ENCODE data around the gene TMTC2.

Gene TMTC2

GRCh38 chr12:82954064-82954463 is 267.4 kb downstream of the TMTC2 start:
- DNase-seq (ENCODE audit: low spot score), result no peak

- no peak for DNase-seq (ENCODE audit: low spot score)
These were observed 267.9 kb downstream of the TMTC2 start for GRCh38 chr12:82954572-82954971.

- DNase-seq (ENCODE audit: low spot score), result no peak
These were observed 268.3 kb downstream of the TMTC2 start for GRCh38 chr12:82955043-82955442.

- no peak for DNase-seq (ENCODE audit: low spot score)
These were observed 272.3 kb downstream of the TMTC2 start for GRCh38 chr12:82958966-82959365.

- DNase-seq (ENCODE audit: low spot score), result no peak
These were observed 273.1 kb downstream of the TMTC2 start for GRCh38 chr12:82959821-82960220.

GRCh38 chr12:82961835-82962234 is 275.1 kb downstream of the TMTC2 start:
- no peak for DNase-seq (ENCODE audit: low spot score)

- DNase-seq (ENCODE audit: low spot score), result no peak
These were observed 277.2 kb downstream of the TMTC2 start for GRCh38 chr12:82963956-82964355.

GRCh38 chr12:82964446-82964845 is 277.7 kb downstream of the TMTC2 start:
- no peak for DNase-seq (ENCODE audit: low spot score)

GRCh38 chr12:82966001-82966559 is 279.4 kb downstream of the TMTC2 start:
- peak; percentile 8 for DNase-seq (ENCODE audit: low spot score)

- no peak for DNase-seq (ENCODE audit: low spot score)
These were observed 282.1 kb downstream of the TMTC2 start for GRCh38 chr12:82968631-82969367.

GRCh38 chr12:82970614-82971013 is 283.9 kb downstream of the TMTC2 start:
- no peak for DNase-seq (ENCODE audit: low spot score)

- DNase-seq (ENCODE audit: low spot score), result no peak
These were observed 284.9 kb downstream of the TMTC2 start for GRCh38 chr12:82971584-82971983.

- no peak for DNase-seq (ENCODE audit: low spot score)
These were observed 285.9 kb downstream of the TMTC2 start for GRCh38 chr12:82972624-82973023.

GRCh38 chr12:82973592-82973991 is 286.9 kb downstream of the TMTC2 start:
- DNase-seq (ENCODE audit: low spot score), result no peak

- no peak for DNase-seq (ENCODE audit: low spot score)
These were observed 294.4 kb downstream of the TMTC2 start for GRCh38 chr12:82981150-82981549.

- DNase-seq (ENCODE audit: low spot score), result no peak
These were observed 307.4 kb downstream of the TMTC2 start for GRCh38 chr12:82994117-82994516.

- DNase-seq (ENCODE audit: low spot score), result no peak
These were observed 309.6 kb downstream of the TMTC2 start for GRCh38 chr12:82996168-82996812.

GRCh38 chr12:82998509-82998908 is 311.8 kb downstream of the TMTC2 start:
- no peak for DNase-seq (ENCODE audit: low spot score)

- DNase-seq (ENCODE audit: low spot score), result no peak
These were observed 316.3 kb downstream of the TMTC2 start for GRCh38 chr12:83003026-83003425.

- no peak for DNase-seq (ENCODE audit: low spot score)
These were observed 319.0 kb downstream of the TMTC2 start for GRCh38 chr12:83005534-83006197.

GRCh38 chr12:83008703-83009102 is 322.0 kb downstream of the TMTC2 start:
- no peak for DNase-seq (ENCODE audit: low spot score)

- DNase-seq (ENCODE audit: low spot score), result no peak
These were observed 323.6 kb downstream of the TMTC2 start for GRCh38 chr12:83010169-83010804.
